Spleen (tissue), 7 donors: ENCODE measurements around the gene GBP7.

Experiments
- POLR2A ChIP-seq, 3 donors: fragments of 450-650 bp; IDR thresholded peaks; one replicate each; pipeline ENCODE4 v1.5.1; 2017; ENCODE audit warnings: antibody characterized with exemption in 3 of 3, mild to moderate bottlenecking in 1 of 3
- POLR2AphosphoS5 ChIP-seq, 3 donors: sonication (generic); formaldehyde crosslinking; IDR thresholded peaks; one replicate each; pipeline ENCODE4 v1.5.1; 2017; ENCODE audit warnings: antibody characterized with exemption in 3 of 3
- TF ChIP-seq, protein P1 (sequence below), 11 experiments: fragments of 200-600 bp in 7 of 11; fragments of 450-650 bp in 4 of 11; sonication (generic) in 4 of 11; IDR thresholded peaks in 8 of 11; conservative IDR thresholded peaks in 3 of 11; 1 replicate in 7 of 11; 2 replicates in 4 of 11; pipeline versions ENCODE4 v1.4.0 to v1.8.0; 2016 to 2021; ENCODE audit warnings: antibody characterized with exemption in 11 of 11, inconsistent platforms in 4 of 11, mild to moderate bottlenecking in 1 of 11
- donor health status: DM: no; HTN: no; CAD: no; lungs with moderate emphysema.
- donor health status: DM: no; HTN: no; CAD: no.
- donor health status: DM: no; HTN: no; CAD: no.

DNA sequence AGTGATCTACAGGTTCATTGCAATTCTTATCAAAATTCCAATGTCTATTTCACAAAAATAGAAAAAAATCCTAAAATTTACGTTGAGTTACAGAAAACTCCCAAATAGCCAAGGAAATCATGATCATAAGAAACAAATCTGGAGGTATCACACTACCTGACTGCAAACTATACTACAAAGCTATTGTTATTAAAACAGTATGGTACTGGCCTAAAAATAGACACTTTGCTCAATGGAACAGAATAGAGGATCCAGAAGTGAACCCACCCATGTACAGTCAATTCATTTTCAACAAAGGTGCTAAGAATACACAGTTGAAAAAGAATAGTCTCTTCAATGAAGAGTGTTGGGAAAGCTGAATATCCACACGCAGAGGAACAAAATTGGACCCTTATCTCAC lies 80.1 kb downstream of the GBP7 start:
- TF ChIP-seq, protein P1, sequence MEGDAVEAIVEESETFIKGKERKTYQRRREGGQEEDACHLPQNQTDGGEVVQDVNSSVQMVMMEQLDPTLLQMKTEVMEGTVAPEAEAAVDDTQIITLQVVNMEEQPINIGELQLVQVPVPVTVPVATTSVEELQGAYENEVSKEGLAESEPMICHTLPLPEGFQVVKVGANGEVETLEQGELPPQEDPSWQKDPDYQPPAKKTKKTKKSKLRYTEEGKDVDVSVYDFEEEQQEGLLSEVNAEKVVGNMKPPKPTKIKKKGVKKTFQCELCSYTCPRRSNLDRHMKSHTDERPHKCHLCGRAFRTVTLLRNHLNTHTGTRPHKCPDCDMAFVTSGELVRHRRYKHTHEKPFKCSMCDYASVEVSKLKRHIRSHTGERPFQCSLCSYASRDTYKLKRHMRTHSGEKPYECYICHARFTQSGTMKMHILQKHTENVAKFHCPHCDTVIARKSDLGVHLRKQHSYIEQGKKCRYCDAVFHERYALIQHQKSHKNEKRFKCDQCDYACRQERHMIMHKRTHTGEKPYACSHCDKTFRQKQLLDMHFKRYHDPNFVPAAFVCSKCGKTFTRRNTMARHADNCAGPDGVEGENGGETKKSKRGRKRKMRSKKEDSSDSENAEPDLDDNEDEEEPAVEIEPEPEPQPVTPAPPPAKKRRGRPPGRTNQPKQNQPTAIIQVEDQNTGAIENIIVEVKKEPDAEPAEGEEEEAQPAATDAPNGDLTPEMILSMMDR (IDR thresholded peaks at IDR 0.05 in 8 of 11, conservative IDR thresholded peaks at IDR 0.05 in 3 of 11): no peak
- TF ChIP-seq POLR2AphosphoS5 (IDR thresholded peaks at IDR 0.05) (no peak), POLR2A (IDR thresholded peaks at IDR 0.05) (no peak)
